HG02763 (cell line): Measurements from ENCODE around the gene DDX54.
"Not testable (repeated sequence)": the region's sequence is repeated elsewhere in the genome, so short reads cannot be mapped to it uniquely, and the experiment has no call there.

Experiments
- ATAC-seq: cut with Tn5 transposase; IDR thresholded peaks from one replicate; pipeline ENCODE4 v1.9.1; 2021; ENCODE audit warnings: mild to moderate bottlenecking, moderate library complexity; ENCODE audit not compliant: unreplicated experiment

The DDX54 gene

DNA sequence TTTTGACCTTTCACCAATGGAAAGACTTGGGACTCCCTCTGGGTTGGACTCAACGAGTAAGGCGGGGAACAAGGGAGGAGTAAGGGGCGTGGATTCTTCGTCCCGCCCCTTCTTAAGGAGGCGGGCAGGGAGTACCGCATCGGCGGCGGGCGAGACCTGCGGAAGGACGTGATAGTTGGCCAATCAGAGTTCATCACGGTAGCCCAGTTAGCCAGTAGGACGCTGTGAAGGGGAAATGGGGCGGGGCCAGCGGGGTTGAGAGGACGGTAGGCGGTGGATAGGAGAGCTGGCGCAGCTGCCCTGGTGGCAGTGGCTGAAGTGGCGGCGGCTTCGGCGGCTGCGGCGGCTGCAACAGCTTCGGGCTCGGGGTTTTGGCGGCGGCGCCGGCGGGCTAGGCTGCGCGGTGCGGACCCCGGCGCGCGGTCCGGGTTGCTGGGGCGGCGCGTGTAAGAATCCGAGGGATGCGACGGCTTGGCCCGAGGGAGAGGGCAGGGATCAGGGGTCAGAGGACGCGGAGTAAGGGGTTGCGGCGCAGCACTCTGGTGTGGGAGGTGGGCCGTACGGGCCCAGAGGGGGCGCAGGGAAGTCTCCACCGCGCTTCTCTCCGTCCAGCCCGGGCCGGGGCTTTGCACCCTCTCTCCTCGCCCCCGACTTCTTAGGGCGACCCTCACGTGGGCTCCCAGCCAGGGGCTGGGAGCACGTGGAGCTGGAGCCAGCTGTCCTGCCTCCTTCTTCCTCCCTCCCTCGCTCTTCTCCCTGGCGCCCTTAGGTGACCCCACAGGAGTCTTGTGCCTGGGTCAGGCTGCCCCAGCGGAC is 36.1 kb upstream of the DDX54 start, which contains the start of gene TPCN1:
Gene TPCN1 (plus strand): TSS at position 284 of the 816 bp plus-strand sequence. CDS start 5,389 bp downstream, outside the sequence.
- peak; percentile 91 for ATAC-seq

DNA sequence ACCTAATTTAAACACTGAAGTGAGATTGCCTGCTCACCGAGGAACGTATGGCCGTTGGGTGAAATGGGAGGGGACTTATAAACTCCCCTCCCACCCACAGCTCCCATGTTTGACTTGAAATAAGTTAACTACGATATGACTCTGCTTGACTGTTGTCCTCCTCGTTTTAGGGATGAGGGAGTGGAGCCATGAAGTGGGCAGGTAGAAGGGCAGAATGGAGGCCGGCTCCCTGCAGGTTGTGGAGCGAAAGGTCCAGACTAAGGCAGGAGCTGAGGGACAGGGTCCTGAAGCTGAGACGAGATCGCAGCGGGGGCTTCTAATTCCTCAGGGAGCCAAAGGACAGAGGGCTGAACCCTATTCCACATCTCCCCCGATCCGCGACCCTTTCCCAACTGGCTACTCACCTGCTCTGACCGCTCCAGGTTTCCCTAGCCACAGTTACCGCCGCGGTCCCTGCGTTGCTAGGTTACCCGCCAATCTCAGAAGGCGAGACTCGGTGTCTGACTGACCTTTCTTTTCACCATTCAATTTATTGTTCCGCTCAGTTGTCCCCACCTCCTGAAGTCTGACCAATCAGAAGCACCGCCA is 35.4 kb upstream of the DDX54 start:
- no peak for ATAC-seq

DNA sequence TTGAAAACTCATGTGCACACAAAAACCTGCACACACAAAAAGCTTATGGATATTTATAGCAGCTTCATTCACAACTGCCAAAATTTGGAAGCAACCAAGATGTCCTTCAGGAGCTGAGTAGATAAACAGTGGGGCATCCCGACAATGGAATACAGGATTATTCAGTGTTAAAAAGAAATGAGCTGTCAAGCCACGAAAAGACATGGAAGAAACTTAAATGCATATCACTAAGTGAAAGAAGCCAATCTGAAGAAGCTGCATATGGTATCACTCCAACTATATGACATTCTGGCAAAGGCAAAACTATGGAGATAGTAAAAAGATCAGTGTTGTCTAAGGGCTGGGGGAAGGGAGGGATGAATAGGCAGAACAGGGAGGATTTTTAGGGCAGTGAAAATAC is 30.7 kb upstream of the DDX54 start:
- ATAC-seq, result no peak

- ATAC-seq, result no peak
Measured at GRCh38 chr12:113214895-113215400, 29.7 kb upstream of the DDX54 start.

- no peak for ATAC-seq
Measured at GRCh38 chr12:113211160-113211559, 25.9 kb upstream of the DDX54 start.

GRCh38 chr12:113208041-113208934 is 23.0 kb upstream of the DDX54 start:
- peak; percentile 77 for ATAC-seq

DNA sequence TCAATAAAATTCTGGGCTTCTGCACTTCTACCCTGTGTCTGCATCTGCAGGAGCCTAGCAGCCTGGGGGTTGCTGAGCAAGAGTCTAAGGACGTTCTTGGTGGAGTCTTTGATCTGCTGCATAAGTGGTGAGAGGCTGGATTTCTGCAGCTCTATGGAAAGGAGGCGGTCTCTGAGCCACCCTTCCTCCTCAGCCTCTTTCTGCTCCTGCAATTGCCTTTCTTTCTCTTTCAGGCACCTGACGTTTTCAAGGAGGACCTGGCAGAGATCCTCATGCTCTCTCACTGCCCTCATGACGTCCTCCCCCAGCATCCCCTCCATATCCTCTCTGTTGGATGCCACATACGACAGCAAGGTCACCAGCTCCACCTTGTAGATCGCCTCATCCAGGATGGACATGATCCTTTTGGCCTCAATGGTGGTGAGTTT is 22.3 kb upstream of the DDX54 start:
- ATAC-seq, result peak; percentile 8

DNA sequence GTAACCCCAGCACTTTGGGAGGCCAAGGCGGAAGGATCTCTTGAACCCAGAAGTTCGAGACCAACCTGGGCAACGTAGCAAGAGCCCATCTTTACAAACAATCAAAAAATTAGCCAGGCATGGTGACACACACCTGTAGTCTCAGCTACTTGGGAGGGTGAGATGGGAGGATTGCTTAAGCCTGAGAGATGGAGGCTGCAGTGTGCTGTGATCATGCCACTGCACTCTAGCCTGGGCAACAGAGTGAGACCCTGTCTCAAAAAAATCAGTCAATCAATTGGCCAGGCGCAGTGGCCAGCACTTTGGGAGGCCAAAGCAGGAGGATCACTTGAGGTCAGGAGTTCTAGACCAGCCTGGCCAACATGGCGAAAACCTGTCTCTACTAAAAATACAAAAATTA is 21.5 kb upstream of the DDX54 start:
- not testable (repeated sequence) for ATAC-seq

- ATAC-seq, result no peak
Measured at GRCh38 chr12:113204804-113205203, 19.5 kb upstream of the DDX54 start.

DNA sequence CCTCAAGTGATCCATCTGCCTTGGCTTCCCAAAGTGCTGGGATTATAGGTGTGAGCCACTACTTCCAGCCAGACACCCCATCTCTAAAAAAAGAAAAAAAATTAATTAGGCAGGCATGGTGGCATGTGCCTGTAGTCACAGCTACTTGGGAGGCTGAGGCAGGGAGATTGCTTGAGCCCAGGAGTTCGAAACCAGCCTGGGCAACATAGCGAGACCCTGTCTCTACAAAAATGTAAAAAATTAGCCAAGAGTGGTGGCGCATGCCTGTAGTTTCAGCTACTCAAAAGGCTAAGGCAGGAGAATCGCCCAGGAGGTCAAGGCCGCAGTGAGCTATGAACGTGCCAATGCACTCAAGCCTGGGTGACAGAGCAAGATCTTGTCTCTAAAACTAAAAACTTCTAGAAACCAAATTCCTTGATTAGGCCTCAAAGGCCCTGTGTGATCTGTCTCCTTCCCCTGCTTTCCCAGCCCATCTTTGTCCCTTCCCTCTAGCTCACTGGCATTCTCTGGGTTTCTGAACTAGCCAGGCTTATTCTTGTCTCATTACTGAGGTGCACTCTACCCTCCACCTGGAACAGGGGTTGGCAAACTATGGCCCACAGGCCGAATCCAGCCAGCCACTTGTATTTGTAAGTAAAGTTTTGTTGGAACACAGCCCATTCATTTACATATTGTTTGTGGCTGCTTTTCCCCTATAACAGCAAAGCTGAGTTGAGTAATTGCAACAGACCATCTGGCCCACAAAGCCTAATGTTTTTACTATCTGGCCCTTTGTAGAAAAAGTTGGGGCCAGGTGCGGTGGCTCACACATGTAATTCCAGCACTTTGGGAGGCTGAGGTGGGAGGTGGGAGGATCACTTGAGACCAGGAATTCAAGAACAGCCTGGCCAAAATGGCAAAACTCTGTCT is 18.8 kb upstream of the DDX54 start:
- no peak for ATAC-seq

DNA sequence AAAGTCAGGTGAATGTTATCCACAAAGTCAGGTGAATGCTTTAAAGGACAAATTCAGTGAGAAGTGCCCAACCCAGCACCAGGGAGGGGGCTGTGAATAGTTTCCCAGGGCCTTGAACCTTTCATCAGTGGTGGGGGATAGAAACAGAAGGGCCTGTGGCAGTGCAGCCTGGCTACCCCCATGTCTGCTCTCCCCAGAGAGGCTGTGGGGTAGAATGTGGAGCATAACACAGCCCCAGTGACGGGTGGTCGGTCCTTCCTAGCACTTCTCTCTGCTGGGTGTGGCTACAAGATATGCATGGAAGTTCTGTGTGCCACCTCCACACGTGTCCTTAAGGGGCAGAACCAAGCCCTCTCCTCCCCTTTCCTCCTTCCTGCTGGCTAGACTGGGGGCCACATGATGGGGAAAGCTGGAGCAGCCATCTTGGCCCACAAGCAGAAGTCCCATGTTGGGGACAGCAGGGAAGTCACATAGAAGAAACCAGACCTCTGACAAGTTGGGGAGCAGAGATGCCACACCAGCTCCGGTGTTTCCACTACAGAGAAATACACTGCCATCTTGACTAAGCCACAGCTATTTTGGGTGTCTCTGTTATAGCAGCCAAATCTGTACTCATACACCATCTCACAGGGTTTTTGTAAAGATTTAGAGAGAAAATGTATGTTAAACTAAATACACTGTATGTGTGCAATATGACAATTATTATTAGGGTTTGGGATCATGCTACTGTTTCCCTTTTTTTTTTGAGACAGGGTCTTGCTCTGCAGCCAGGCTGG is 17.2 kb upstream of the DDX54 start:
- no peak for ATAC-seq

GRCh38 chr12:113201187-113202177 is 16.2 kb upstream of the DDX54 start:
- no peak for ATAC-seq

GRCh38 chr12:113200021-113200797 is 14.9 kb upstream of the DDX54 start:
- ATAC-seq, result no peak

DNA sequence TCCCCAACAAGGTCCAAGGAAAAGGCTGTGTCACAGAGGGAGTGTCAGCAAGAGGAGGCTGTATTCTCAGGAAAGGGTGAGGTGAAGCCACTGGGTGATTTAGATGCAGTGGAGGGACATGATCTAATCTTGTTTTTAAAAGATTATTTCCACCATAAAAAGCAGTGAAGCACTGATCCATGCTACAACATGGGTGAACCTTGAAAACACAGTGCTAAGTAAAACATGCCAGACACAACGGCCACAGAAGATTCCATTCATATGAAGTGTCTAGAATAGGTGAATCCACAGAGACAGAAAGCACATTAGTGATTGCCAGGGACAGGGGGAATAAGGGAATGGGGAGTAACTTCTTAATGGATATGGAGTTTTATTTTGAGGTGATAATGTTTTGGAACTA is 13.0 kb upstream of the DDX54 start:
- ATAC-seq, result no peak

GRCh38 chr12:113197518-113198077 is 12.3 kb upstream of the DDX54 start:
- no peak for ATAC-seq

- peak; percentile 75 for ATAC-seq
Measured at GRCh38 chr12:113196990-113197389, 11.7 kb upstream of the DDX54 start.

DNA sequence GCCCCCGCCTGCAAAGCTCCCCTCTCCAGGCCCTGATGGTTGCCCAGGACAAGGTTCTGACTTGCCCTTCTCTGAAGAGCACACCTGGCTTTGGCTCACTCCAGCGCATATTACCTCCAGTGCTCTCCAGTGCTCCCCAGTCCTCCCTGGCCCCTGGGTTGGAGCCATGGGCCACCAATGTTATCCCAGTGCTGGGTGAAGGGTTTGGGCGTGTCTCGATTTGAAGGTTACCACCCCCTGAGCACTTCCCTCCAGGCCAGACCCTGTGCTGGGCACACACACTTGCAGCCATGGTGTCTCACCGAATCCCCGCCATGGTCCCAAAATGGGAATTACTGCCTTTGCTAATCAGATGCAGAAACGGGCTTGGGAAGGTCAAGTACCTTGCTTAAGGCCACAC is 11.3 kb upstream of the DDX54 start:
- ATAC-seq, result no peak
